Activated CD4-positive, alpha-beta T cell treated with anti-CD3 and anti-CD28 coated beads for 4 hours (primary cell): ENCODE data around the gene FZD4.
"Not testable (repeated sequence)": the region's sequence is repeated elsewhere in the genome, so short reads cannot be mapped to it uniquely, and the experiment has no call there.

Experiments
- DNase-seq, 2 donors: peaks; one replicate each; pipeline ENCODE4 v3.0.0-alpha.2; 2020

Gene FZD4

GRCh38 chr11:86972734-86973133 lies 17.5 kb upstream of the FZD4 start:
- no peak for DNase-seq

- no peak for DNase-seq
These were observed 14.1 kb upstream of the FZD4 start for GRCh38 chr11:86969258-86969657.

DNA sequence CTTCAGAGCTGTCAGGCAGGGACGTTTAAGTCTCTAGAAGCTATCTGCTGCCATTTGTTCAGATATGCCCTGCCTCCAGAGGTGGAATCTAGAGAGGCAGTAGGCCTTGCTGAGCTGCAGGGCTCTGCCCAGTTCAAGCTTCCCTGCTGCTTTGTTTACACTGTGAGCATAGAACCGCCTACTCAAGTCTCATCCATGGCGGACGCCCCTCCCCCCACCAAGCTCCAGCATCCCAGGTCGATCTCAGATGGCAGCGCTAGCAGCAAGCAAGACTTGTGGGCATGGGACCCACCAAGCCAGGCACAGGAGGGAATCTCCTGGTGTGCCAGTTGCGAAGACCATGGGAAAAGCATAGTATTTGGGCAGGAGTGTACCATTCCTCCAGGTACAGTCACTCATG lies 12.4 kb upstream of the FZD4 start:
- not testable (repeated sequence) for DNase-seq

DNA sequence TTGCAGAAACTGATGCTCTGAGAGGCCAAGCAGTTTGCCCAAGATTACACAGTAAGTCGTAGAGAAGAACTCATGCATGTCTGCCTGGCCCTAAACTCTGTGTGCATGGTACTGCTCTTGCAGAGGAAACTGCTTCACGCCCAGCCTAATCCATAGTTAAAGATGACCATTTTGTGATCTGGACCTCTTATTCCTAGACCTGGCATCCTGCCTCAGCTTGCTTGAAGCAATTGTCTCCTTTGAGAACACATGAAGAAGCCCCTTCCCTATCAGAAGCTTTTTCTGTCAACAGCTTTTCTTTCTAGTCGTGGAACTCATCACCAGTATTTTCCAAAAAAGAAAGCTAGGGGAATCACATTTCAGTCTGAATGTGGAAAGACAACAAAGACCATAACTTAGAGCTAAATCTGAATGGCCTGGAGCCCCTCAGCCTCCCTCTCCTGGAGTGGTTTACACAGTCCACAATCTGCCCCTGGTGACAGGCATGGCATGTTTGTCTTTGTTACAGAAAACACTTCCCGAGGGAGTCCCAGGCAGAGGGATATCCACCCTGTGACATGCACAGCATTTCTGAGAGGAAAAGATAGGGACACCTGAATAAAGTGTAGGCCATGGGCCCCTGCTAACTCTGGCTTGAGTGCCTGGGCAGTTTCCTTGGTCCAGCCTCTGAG lies 2.9 kb upstream of the FZD4 start:
- DNase-seq: no peak

- no peak for DNase-seq
These were observed 1.7 kb upstream of the FZD4 start for GRCh38 chr11:86956905-86957195.

DNA sequence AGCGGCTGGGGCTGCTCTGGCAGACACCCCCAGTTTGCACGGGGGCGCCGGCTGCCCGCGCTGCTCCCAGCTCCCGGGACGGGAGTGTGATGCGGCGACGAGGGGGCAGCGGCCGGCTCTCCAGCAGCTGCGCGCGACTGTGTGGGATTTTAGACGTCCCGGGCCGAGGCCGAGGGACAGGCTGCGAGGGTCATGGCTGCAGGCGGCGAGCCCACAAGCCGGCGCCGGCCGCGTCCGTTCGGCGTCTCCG lies 159 bp downstream of the FZD4 start:
- no peak for DNase-seq

DNA sequence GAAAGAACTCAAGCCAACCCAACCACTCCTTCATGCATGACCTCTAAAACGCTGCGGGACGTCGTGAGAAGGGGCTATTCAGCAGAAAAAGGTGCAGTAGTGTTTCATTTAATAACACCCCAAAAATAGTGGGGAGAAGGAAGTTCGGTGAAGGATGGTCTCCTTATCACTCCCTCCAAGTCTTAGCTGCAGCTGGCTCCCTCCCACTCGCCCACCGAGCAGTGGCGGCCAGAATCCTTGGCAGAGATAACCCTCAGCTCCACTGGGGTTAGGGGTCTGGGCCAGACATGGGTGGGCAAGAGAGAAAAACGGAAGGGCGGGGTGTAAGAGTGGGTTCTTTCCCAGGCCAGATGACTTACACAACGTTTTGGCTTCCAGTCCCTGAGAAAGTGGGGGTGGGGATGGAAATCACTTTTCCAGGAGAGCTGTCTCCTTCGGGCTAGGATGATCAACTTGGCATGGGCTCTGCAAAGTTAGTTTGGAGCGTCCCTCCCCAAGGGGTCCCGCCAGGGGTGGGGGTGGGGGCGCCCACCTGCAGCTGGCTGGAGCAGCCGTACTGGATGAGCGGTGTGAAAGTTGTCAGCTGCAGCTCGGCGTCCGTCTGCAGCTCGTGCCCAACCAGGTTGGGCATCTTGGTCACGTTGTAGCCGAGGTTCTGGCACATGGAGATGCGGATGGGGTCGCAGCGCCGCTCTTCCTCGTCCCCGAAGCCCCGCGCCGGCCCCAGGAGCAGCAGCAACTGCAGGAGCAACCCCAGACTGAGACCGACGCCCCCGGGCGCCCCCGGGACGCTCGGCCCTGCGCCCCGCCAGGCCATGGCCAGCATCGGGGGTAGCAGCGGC lies 705 bp downstream of the FZD4 start:
- DNase-seq: no peak

GRCh38 chr11:86952221-86952875 lies 2.8 kb downstream of the FZD4 start:
- DNase-seq: no peak

DNA sequence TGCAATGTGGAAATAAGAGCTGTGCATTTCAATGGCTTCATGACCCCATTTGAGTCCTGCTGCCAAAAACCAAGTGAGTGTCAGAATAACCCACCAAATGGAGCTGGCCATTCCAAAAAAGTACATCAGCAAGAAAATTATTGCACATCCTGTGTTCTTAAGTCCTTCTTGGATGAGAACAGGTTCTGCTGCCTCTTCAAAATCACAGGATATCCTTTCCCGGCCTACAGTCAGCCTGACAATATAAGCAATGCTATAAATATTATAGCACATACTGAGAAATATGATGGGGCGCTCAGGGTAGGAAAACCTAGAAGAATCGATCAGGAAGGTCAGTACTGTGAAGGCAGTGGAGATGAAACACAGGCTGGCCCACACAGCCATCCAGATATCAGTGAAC lies 3.5 kb downstream of the FZD4 start:
- no peak for DNase-seq

- DNase-seq: no peak
These were observed 4.6 kb downstream of the FZD4 start for GRCh38 chr11:86950661-86950995.

GRCh38 chr11:86949995-86950660 lies 5.1 kb downstream of the FZD4 start:
- no peak for DNase-seq

DNA sequence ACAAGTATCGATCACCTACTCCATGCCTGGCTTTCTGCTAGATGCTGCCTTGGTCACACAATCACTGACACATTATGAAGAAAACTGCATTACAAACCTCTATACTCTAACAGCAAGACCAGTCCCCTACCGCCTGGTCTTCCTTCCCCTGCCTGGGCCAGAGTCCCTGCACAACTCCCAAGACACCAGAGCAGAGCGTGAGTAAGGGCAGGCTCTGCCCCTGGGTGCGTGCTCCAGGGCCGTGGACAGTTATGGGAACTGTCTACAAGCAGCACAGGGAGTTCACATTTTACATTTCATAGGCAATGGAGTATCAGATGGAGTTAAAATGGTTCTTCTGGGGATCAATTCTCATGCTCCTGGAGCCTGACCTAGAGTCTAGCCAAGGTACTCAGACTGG lies 6.5 kb downstream of the FZD4 start:
- no peak for DNase-seq

DNA sequence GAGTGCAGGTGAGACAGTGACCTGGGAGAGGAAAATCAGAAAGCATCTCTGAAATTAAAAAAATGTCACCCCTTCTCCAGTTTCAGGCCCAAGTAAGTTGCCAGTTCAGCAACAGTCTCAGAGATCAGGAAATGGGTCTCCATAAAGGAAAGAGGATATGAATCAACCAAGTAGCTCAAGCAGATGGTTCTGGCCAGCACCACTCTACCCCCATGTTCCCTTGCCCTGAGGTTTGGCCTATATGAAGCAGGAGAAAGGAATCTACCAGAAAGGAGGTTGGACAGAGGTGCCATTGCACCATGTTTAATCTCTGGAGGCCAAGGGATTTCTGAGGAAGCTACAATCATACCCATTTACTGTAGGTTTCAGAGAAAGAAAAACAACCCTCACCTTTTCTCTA lies 7.7 kb downstream of the FZD4 start:
- DNase-seq: no peak

DNA sequence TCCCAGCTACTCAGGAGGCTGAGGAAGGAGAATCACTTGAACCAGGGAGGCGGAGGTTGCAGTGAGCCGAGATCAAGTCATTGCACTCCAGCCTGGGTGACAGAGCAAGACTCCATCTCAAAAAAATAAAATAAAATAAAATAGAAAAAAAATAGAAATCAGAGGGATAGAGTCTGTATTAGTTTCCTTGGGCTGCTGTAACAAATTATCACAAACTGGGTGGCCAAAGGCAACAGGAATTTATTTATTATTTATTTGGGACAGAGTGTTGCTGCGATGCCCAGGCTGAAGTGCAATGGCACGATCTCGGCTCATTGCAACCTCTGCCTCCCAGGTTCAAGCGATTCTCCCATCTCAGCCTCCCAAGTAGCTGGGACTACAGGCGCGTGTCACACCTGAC lies 11.7 kb downstream of the FZD4 start:
- DNase-seq: not testable (repeated sequence)

DNA sequence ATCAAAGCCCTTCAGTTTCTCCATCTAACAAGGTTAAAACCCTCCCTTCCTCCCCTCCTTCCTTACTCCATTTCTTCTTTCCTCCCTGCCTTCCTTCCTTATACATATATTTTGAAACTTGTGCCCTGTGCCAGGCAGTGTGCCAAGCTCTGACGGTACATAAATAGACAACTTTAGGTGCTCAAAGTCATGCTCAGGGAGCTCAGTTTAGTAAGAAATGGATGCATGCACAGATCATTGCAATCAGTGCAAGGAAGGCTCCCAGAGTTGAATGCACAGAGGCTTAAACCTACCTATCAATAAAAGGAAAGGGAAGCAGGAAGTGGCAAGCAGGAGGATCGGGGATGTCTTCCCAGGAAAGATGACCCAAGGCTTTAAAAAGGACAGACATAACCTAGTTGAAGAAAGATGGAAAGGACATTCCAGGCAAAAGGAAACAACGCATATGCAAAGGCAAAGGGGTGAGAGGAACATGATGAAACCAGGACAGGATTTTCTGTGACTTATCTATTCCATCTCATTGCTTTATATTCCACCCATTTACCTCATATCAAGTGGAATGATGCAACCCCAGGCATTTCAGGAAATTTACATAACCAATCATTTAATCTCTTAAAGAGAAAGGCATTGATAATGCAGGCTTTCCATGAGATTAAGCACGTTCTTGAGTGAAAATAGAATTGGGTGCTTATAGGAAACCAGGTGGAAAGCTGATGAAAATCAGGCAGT lies 13.2 kb downstream of the FZD4 start:
- no peak for DNase-seq

- DNase-seq: no peak
These were observed 13.9 kb downstream of the FZD4 start for GRCh38 chr11:86941077-86941870.

GRCh38 chr11:86940122-86940777 lies 14.9 kb downstream of the FZD4 start:
- no peak for DNase-seq

DNA sequence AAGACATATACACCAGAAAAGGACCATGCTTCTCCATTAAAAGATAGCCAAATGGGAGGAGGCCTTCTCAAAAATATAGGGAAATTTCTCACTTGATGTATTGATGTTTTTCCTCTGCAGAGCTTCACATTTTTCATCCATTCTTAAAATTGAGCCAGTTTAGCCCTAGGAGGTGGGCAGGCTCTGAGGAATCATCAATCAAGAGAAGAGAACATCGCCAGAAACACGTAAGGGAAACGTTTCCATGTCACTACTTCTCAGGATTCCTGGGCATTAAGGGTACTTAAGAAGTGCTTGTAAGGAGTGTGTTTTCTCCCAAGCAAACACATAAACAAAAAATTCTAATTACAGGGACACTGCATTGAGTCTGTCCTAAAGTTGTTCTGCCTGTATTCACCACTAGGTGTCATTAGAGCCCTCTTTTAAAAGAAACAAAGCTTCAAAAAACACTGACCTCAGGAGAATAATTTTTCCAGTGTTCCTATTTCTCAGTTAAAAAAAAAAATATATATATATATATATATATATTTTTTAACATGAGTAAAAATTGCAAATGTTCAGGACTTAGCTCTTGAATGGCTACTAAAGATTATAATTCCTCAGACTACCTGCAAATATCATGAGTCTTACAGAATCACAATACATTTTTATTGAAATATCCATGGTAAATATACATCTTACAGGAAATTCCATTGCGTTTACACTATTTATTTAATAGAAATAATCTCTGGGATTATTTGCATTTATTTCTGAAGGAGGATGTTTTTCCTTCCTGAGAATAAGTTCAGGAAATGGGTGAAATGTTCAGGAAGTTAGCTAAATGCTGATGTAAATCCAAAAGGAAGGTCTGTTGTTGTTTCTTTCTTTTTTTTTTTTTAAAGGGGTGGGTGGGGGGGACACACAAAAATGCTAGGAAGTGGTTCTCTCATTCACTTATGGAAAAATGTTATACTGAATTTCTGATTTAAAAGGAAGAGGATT lies 16.0 kb downstream of the FZD4 start:
- DNase-seq: no peak

DNA sequence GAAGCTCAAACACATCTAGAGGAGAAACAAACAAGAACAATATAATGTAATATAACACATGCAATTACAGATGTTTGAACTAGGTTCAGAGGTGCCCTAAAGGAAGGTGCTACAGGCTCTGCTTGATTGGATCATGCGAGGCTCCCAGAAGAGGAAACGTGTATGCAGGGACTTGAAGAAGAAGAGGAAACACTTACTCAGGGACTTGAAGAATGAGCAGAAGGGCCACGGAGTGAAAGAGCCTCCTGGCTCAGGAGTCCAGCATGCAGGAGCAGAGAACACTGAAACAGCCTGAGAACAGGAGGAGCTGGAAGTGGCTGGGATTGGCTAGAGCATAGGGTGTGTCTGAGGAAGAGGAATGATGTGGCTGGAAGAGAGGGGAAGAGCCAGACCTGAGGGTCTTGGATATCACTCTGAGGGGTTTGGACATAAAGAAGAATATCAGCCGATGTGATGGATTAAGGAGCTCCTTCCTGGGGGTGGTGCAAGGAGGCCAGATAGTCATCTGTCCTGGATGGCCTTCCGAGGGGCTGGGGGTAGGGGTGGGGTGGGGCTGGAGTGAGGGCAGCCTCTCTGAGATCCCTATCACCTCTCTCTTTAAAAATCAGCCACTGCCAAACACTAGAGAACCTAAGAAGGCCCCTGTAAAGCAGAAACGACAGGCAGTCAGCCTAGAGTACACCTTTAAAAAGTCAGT lies 16.8 kb downstream of the FZD4 start:
- DNase-seq: no peak

GRCh38 chr11:86937193-86937806 lies 17.9 kb downstream of the FZD4 start:
- DNase-seq: not testable (repeated sequence)
